ENCODE data around the gene SULT2B1.

The SULT2B1 gene

GRCh38 chr19:48613852-48614435 lies 62.0 kb downstream of the SULT2B1 start:
- Histone ChIP-seq H3K4me1 (ENCODE audit: low read depth, poor library complexity, severe bottlenecking) (peaks cover 11% of the 10 kb centered on the region), H3K36me3 (ENCODE audit: insufficient read depth) (peaks cover 10% of the 10 kb centered on the region; the same call in 1 of the 2 replicates), H3K79me2 (ENCODE audit: insufficient read depth, low read depth) (peaks cover 26% of the 10 kb centered on the region), H4K20me1 (ENCODE audit: insufficient read depth) (peaks cover 26% of the 10 kb centered on the region), H2AFZ (ENCODE audit: low read depth) (no peak overlapping the region), H3K4me3 (IDR thresholded peaks at IDR 0.05; ENCODE audit: insufficient read depth, low read depth, low read length) (no peak overlapping the region), H3K4me2 (no peak overlapping the region), H3K27me3 (ENCODE audit: insufficient read depth, low read depth) (no peaks in the 10 kb centered on the region), H3K9ac (no peak overlapping the region), H3K27ac (no peak overlapping the region)
- no peak for TF ChIP-seq CTCF (conservative IDR thresholded peaks at IDR 0.05; ENCODE audit: low read depth, low read length)

- H3K9ac ChIP-seq: no peak within 1 kb of the TSS
- no peak within 1 kb of the TSS for H3K27ac ChIP-seq
- no peak within 1 kb of the TSS for H3K4me2 ChIP-seq
- no peaks in the 10 kb centered on the region for H3K27me3 ChIP-seq (ENCODE audit: insufficient read depth, low read depth)
- no peak within 1 kb of the TSS for H3K4me3 ChIP-seq (IDR thresholded peaks at IDR 0.05; ENCODE audit: insufficient read depth, low read depth, low read length)
- no peak within 1 kb of the TSS for H2AFZ ChIP-seq (ENCODE audit: low read depth)
- TF ChIP-seq CTCF (conservative IDR thresholded peaks at IDR 0.05; ENCODE audit: low read depth, low read length): no peak
- peaks cover 11% of the 10 kb centered on the region for H3K4me1 ChIP-seq (ENCODE audit: low read depth, poor library complexity, severe bottlenecking)
- peaks cover 28% of the 10 kb centered on the region for H3K79me2 ChIP-seq (ENCODE audit: insufficient read depth, low read depth)
- H3K36me3 ChIP-seq (ENCODE audit: insufficient read depth): peaks cover 10% of the 10 kb centered on the region; the same call in 1 of the 2 replicates
- peaks cover 26% of the 10 kb centered on the region for H4K20me1 ChIP-seq (ENCODE audit: insufficient read depth)
Measured at GRCh38 chr19:48614436-48615230, 62.7 kb downstream of the SULT2B1 start, which contains the start of gene FAM83E. FAM83E (minus strand) TSS chr19:48615076; CDS start chr19:48613372, 1,704 bp downstream.

- Histone ChIP-seq H3K4me2 (no peak overlapping the region), H3K4me1 (ENCODE audit: low read depth, poor library complexity, severe bottlenecking) (peaks cover 17% of the 10 kb centered on the region), H3K36me3 (ENCODE audit: insufficient read depth) (peaks cover 10% of the 10 kb centered on the region; the same call in 1 of the 2 replicates), H3K27ac (no peak overlapping the region), H2AFZ (ENCODE audit: low read depth) (no peak overlapping the region), H3K4me3 (IDR thresholded peaks at IDR 0.05; ENCODE audit: insufficient read depth, low read depth, low read length) (no peak overlapping the region), H3K79me2 (ENCODE audit: insufficient read depth, low read depth) (peaks cover 35% of the 10 kb centered on the region), H4K20me1 (ENCODE audit: insufficient read depth) (peaks cover 26% of the 10 kb centered on the region), H3K27me3 (ENCODE audit: insufficient read depth, low read depth) (no peaks in the 10 kb centered on the region), H3K9ac (no peak overlapping the region)
- TF ChIP-seq CTCF (conservative IDR thresholded peaks at IDR 0.05; ENCODE audit: low read depth, low read length): no peak
Measured at GRCh38 chr19:48615231-48616040, 63.5 kb downstream of the SULT2B1 start.

- peaks cover 35% of the 10 kb centered on the region for H3K79me2 ChIP-seq (ENCODE audit: insufficient read depth, low read depth)
- peaks cover 18% of the 10 kb centered on the region for H3K4me1 ChIP-seq (ENCODE audit: low read depth, poor library complexity, severe bottlenecking)
- H3K36me3 ChIP-seq (ENCODE audit: insufficient read depth): peaks cover 10% of the 10 kb centered on the region; the same call in 1 of the 2 replicates
- no peak overlapping the region for H3K4me2 ChIP-seq
- H2AFZ ChIP-seq (ENCODE audit: low read depth): no peak overlapping the region
- no peak overlapping the region for H3K4me3 ChIP-seq (IDR thresholded peaks at IDR 0.05; ENCODE audit: insufficient read depth, low read depth, low read length)
- H4K20me1 ChIP-seq (ENCODE audit: insufficient read depth): peaks cover 26% of the 10 kb centered on the region
- H3K27me3 ChIP-seq (ENCODE audit: insufficient read depth, low read depth): no peaks in the 10 kb centered on the region
- H3K27ac ChIP-seq: no peak overlapping the region
- no peak for TF ChIP-seq CTCF (conservative IDR thresholded peaks at IDR 0.05; ENCODE audit: low read depth, low read length)
- no peak overlapping the region for H3K9ac ChIP-seq
Measured at GRCh38 chr19:48616041-48616436, 64.1 kb downstream of the SULT2B1 start.

Data from KMS-11 (cell line).